GM21447 (cell line): ENCODE measurements around the gene DNAJC24.

Experiments
- ATAC-seq: cut with Tn5 transposase; IDR thresholded peaks from one replicate; pipeline ENCODE4 v1.9.1; 2021; ENCODE audit not compliant: unreplicated experiment

DNAJC24 gene

DNA sequence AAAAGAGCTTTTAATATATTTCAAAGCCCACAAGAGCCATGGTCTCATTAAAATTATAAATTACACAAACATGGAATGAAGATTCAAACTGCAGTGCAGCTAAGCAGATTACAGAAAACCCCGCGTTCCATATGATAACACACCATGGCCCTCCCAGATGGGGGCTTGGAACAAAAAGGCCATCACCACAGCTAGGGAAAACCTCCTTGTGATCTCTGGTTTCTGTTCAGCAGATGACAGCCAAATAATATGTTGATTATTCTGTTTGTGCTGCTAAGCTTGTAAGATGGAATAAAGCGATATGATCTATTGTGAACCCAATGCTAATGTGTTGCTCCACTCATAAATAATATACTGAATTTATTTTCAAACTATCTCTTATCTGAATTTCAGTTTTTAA lies 111.3 kb downstream of the DNAJC24 start:
- ATAC-seq: no peak
